Lung (tissue), 12 donors: ENCODE results near the gene SDK1. TPM values are rescaled to one million over a fixed set of nuclear protein-coding genes. Genes with fewer than 3 reads are reported as not detected.
"Not testable (repeated sequence)": the region's sequence is repeated elsewhere in the genome, so short reads cannot be mapped to it uniquely, and the experiment has no call there.

Experiments
- ATAC-seq: fragments of 200-7000 bp; cut with Tn5 transposase; one replicate; pipeline ENCODE4 v1.9.1; 2020; ENCODE audit warnings: moderate number of reproducible peaks; ENCODE audit not compliant: insufficient read depth, low FRiP score
- DNase-seq, 3 donors: peaks; one replicate each; pipeline ENCODE4 v3.0.0-alpha.2; 2013 to 2017
- H3K27ac ChIP-seq, 2 donors: one replicate each; pipeline ENCODE4 v1.5.1; 2013; ENCODE audit warnings: mild to moderate bottlenecking in 2 of 2, moderate library complexity in 2 of 2, control low read depth in 1 of 2, inconsistent platforms in 1 of 2, low read depth in 1 of 2, low read length in 1 of 2
- H3K27me3 ChIP-seq, 3 donors: one replicate each; pipeline ENCODE4 v1.5.1; 2013; ENCODE audit warnings: low read length in 2 of 3; ENCODE audit not compliant: control insufficient read depth in 3 of 3, insufficient read depth in 3 of 3
- H3K36me3 ChIP-seq, 4 donors: one replicate each; pipeline ENCODE4 v1.5.1; 2013; ENCODE audit warnings: low read length in 4 of 4, mild to moderate bottlenecking in 1 of 4, moderate library complexity in 1 of 4; ENCODE audit not compliant: control insufficient read depth in 4 of 4, insufficient read depth in 4 of 4
- H3K4me1 ChIP-seq, 5 donors: one replicate each; pipeline ENCODE4 v1.5.1; 2013; ENCODE audit warnings: low read length in 5 of 5, mild to moderate bottlenecking in 2 of 5, moderate library complexity in 1 of 5; ENCODE audit not compliant: control insufficient read depth in 5 of 5, insufficient read depth in 5 of 5
- H3K4me3 ChIP-seq: one replicate; pipeline ENCODE4 v1.5.1; 2013; ENCODE audit warnings: mild to moderate bottlenecking, control low read depth, moderate library complexity
- H3K9ac ChIP-seq, 2 donors: one replicate each; pipeline ENCODE4 v1.5.1; 2013; ENCODE audit warnings: low read length in 2 of 2, control low read depth in 1 of 2; ENCODE audit not compliant: insufficient read depth in 1 of 2
- H3K9me3 ChIP-seq, 4 donors: one replicate each; pipeline ENCODE4 v1.5.1; 2013; ENCODE audit warnings: low read length in 3 of 4, mild to moderate bottlenecking in 1 of 4, moderate library complexity in 1 of 4; ENCODE audit not compliant: control insufficient read depth in 4 of 4, insufficient read depth in 3 of 4
- CTCF ChIP-seq: IDR thresholded peaks from 2 replicates; pipeline ENCODE4 v1.5.1; 2012; ENCODE audit warnings: mild to moderate bottlenecking; ENCODE audit errors: control extremely low read depth, extremely low read depth
- WGBS, 2 donors: extraction: QIAGEN DNeasy Blood & Tissue Kit; methylation state at CpG; one replicate each; pipeline ENCODE4 v1.1.7; 2013; 5-methylcytosine and 5-hydroxymethylcytosine counted together
- polyA plus RNA-seq, 2 donors: library from polyadenylated mRNA; stranded (reverse); fragments of 200-250 nt; gene quantifications; one replicate each; pipeline ENCODE4 v1.2.1, GENCODE V29; 2013
- total RNA-seq, 2 donors: library from RNA; depleted of rRNA in 1 of 2; stranded (reverse); fragments of >200 nt in 1 of 2; gene quantifications; one replicate each; pipeline ENCODE4 v1.2.1, GENCODE V29; 2014 to 2021
- donor health status: control.
- donor health status: control.
- donor health status: Bipolar disorder and iron deficiency.
- donor health status: healthy.
- donor health status: DM: yes; HTN: yes; CAD: no.

The SDK1 gene
- total and polyA plus RNA-seq, 4 donors = 3.7 to 30.1 (median 12.7) TPM

- Histone ChIP-seq H3K27me3 (no peaks in the 10 kb centered on the region), H3K27ac (no peak overlapping the region), H3K36me3 (no peaks in the 10 kb centered on the region), H3K9me3 (peaks cover 0 to 4% (median 4%) of the 10 kb centered on the region in 4 donors), H3K4me3 (no peak overlapping the region), H3K9ac (no peak overlapping the region), H3K4me1 (peaks cover 0 to 17% (median 0%) of the 10 kb centered on the region in 5 donors)
- DNase-seq = no peak
- WGBS, 2 donors = 94 to 97% methylated on average over 6 of the region's 6 CpGs
- no peak for ATAC-seq
- no peak for TF ChIP-seq CTCF
These were observed 954.3 kb downstream of the SDK1 start for GRCh38 chr7:4255336-4255735.

GRCh38 chr7:4256286-4256685, 955.2 kb downstream of the SDK1 start:
- Histone ChIP-seq H3K4me3 (no peak overlapping the region), H3K27me3 (no peaks in the 10 kb centered on the region), H3K27ac (no peak overlapping the region), H3K9me3 (peaks cover 0 to 4% (median 3%) of the 10 kb centered on the region in 4 donors), H3K36me3 (no peaks in the 10 kb centered on the region), H3K9ac (peak overlapping the region in 1 of 2 donors; percentile 60), H3K4me1 (peaks cover 0 to 25% (median 4%) of the 10 kb centered on the region in 5 donors)
- no peak for ATAC-seq
- peak; percentile 44 to 80 (median 74) for DNase-seq
- no peak for TF ChIP-seq CTCF
- 66 to 83% methylated on average over 8 of the region's 8 CpGs for WGBS, 2 donors

- Histone ChIP-seq H3K9me3 (peaks cover 0 to 3% (median 0%) of the 10 kb centered on the region in 4 donors), H3K27me3 (no peaks in the 10 kb centered on the region), H3K9ac (no peak overlapping the region), H3K4me1 (peaks cover 0 to 32% (median 9%) of the 10 kb centered on the region in 5 donors), H3K4me3 (no peak overlapping the region), H3K27ac (no peak overlapping the region), H3K36me3 (no peaks in the 10 kb centered on the region)
- 85 to 90% methylated on average over 15 of the region's 15 CpGs for WGBS, 2 donors
- no peak for TF ChIP-seq CTCF
- peak in 2 of 3 donors; percentile 60 to 73 for DNase-seq
- no peak for ATAC-seq
These were observed 956.4 kb downstream of the SDK1 start for GRCh38 chr7:4257146-4258111.

- 95 to 97% methylated on average over 15 of the region's 15 CpGs for WGBS, 2 donors
- ATAC-seq, H3K36me3 ChIP-seq, H3K27ac ChIP-seq, H3K9ac ChIP-seq, H3K27me3 ChIP-seq, H3K4me3 ChIP-seq, H3K9me3 ChIP-seq, DNase-seq: not testable (repeated sequence)
- H3K4me1 ChIP-seq = peaks cover 0 to 32% (median 9%) of the 10 kb centered on the region in 5 donors
These were observed 959.1 kb downstream of the SDK1 start for GRCh38 chr7:4260116-4260515.
